Stimulated activated CD8-positive, alpha-beta memory T cell treated with anti-CD3 and anti-CD28 coated beads, Interleukin-4, amount 100 ng/mL, for 24 hours (primary cell): ENCODE results near the gene THADA.
"Not testable (repeated sequence)": the region's sequence is repeated elsewhere in the genome, so short reads cannot be mapped to it uniquely, and the experiment has no call there.

ENCODE experiments used
- DNase-seq: peaks from one replicate; pipeline ENCODE4 v3.0.0-alpha.2; 2020; ENCODE audit warnings: low read depth

Gene THADA

GRCh38 chr2:43207553-43208300, 388.1 kb downstream of the THADA start:
- no peak for DNase-seq

- DNase-seq, result no peak
Measured at GRCh38 chr2:43206602-43207001, 389.2 kb downstream of the THADA start.

- DNase-seq, result no peak
Measured at GRCh38 chr2:43203373-43203772, 392.5 kb downstream of the THADA start.

- no peak for DNase-seq
Measured at GRCh38 chr2:43202289-43202688, 393.5 kb downstream of the THADA start.

- no peak for DNase-seq
Measured at GRCh38 chr2:43201497-43201896, 394.3 kb downstream of the THADA start.

GRCh38 chr2:43201016-43201415, 394.8 kb downstream of the THADA start:
- no peak for DNase-seq

- DNase-seq, result no peak
Measured at GRCh38 chr2:43199492-43200488, 396.0 kb downstream of the THADA start.

DNA sequence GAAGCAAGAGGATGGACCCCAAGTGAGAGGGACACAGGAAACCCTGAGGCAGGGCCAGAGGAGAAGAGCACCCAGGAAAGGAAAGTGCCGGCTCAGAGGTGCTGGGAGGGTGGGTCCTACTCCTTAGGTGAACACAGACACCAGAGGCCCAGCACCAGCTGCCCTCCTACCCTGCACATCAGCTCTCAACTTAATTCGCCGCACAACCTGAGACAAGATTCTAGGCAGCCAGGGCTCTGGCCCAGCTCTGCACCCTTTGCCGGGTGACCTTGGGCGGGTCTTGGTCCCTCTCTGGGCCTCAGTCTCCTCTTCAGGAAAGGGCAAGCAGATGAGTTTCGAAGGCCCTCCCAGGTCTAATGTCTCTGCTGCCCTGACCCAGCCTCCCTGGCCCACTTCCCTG, 397.6 kb downstream of the THADA start:
- no peak for DNase-seq

DNA sequence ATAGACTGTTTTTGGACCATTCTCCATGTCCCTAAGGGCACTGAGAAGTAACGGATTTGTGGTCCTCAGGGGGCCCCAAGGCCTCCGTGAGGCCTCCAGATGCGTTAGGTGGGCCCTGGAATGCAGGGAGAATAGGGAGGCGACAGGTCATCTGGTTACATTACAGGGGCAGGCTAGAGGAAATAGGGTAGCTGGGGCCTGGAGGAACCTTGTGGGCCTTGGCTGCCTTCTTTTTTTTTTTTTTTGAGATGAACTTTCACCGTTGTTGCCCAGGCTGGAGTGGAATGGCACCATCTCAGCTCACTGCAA, 398.3 kb downstream of the THADA start:
- no peak for DNase-seq

- no peak for DNase-seq
Measured at GRCh38 chr2:43196768-43197587, 398.9 kb downstream of the THADA start.

GRCh38 chr2:43194121-43194869, 401.5 kb downstream of the THADA start:
- no peak for DNase-seq

- DNase-seq, result no peak
Measured at GRCh38 chr2:43193652-43194120, 402.2 kb downstream of the THADA start.

DNA sequence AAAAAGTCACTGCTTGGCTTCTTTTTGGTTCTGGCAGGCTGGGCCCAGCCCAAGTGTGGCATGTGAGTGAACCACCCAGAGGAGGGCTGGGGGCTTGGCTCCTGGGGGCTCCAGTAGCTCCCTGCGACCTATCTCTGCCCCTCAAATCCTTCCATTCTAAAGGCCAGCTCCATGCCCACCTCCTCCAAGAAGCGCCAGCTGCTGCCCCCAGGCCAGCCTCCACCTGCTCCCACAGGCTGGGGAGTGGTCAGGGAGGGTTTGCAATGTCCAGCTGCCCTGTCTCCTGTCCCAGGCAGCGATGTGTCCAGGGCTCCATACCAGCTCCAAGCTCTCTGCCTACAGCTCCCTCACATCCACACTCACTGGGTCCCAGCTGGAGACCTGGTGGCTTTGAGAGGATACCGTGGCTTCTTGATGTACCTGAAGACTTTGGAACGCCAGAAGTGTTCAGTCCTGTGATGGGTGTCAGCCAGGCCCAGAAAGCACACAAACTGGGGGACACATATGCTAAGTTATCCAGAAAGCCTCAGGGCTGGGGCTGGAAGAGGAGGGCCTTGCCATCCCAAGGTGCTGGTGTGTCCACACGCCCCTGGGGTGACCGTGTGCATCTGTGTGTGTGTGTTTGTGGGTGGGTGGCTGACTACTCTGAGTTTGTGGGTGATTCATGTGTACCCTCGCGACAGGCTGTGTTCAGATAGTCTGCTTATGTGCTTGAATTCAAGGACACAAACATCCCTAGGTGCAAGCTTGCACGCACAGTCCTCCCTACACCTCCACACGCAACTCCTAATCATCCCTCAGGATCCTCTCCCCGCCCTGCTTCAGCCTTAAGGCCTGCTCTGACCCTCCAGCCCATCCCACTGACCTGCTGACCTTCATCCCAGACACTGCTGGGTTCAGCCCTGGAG, 402.8 kb downstream of the THADA start:
- no peak for DNase-seq

- DNase-seq, result no peak
Measured at GRCh38 chr2:43191947-43192516, 403.8 kb downstream of the THADA start.

- DNase-seq, result no peak
Measured at GRCh38 chr2:43190311-43191052, 405.4 kb downstream of the THADA start.

- not testable (repeated sequence) for DNase-seq
Measured at GRCh38 chr2:43189861-43190260, 406.0 kb downstream of the THADA start.

- no peak for DNase-seq
Measured at GRCh38 chr2:43188561-43189386, 407.1 kb downstream of the THADA start.

- DNase-seq, result no peak
Measured at GRCh38 chr2:43186679-43187374, 409.0 kb downstream of the THADA start.
